MCF 10A (cell line): ENCODE measurements around the gene TOB2. TPM values are rescaled to one million over a fixed set of nuclear protein-coding genes. Genes with fewer than 3 reads are reported as not detected.

Source experiments
- BruUV-seq: library from RNA; stranded (reverse); fragments of 400-500 nt; replicated peaks from 2 replicates; lab custom pipeline; 2021; lab: Mats Ljungman, UMichigan
- CTCF ChIA-PET: fragments of 300-600 bp; sonication (Branson Sonifier 250); formaldehyde crosslinking; extraction: SDS; loops from one replicate; lab custom pipeline; 2021; ENCODE audit warnings: antibody characterized with exemption, inconsistent platforms; lab: Yijun Ruan, JAX
- POLR2A ChIA-PET: fragments of 300-600, 350-650 bp; sonication (Branson Sonifier 250); formaldehyde crosslinking; extraction: SDS; loops from one replicate; lab custom pipeline; 2020; ENCODE audit warnings: antibody characterized with exemption, inconsistent platforms; lab: Yijun Ruan, JAX
- DNase-seq: peaks from one replicate; pipeline ENCODE4 v3.0.0-alpha.2; 2018; ENCODE audit not compliant: unreplicated experiment
- H3K27ac Mint-ChIP-seq: one replicate; pipeline ENCODE4 v1.8.0; 2022; ENCODE audit warnings: mild to moderate bottlenecking, low read depth, mixed read lengths; ENCODE audit not compliant: unreplicated experiment
- H3K27me3 Mint-ChIP-seq: one replicate; pipeline ENCODE4 v1.8.0; 2022; ENCODE audit warnings: mixed read lengths; ENCODE audit not compliant: insufficient read depth, unreplicated experiment
- H3K36me3 Mint-ChIP-seq: one replicate; pipeline ENCODE4 v1.8.0; 2022; ENCODE audit warnings: mild to moderate bottlenecking, moderate library complexity, mixed read lengths; ENCODE audit not compliant: insufficient read depth, unreplicated experiment
- H3K4me1 Mint-ChIP-seq: one replicate; pipeline ENCODE4 v1.8.0; 2022; ENCODE audit warnings: mixed read lengths; ENCODE audit not compliant: insufficient read depth, unreplicated experiment
- H3K4me3 Mint-ChIP-seq: one replicate; pipeline ENCODE4 v1.8.0; 2022; ENCODE audit warnings: mild to moderate bottlenecking, moderate library complexity, mixed read lengths; ENCODE audit not compliant: unreplicated experiment
- H3K9me3 Mint-ChIP-seq: one replicate; pipeline ENCODE4 v1.8.0; 2022; ENCODE audit warnings: mixed read lengths; ENCODE audit not compliant: unreplicated experiment
- intact Hi-C: fragments of 100-400 bp; cut with micrococcal nuclease; formaldehyde crosslinking; loops from 2 replicates; pipeline ENCODE4 v1.14.1; 2022
- total RNA-seq: library from RNA; stranded (reverse); gene quantifications from 2 replicates; pipeline ENCODE4 v1.2.3, GENCODE V29; 2022
- TF ChIP-seq, protein P1 (sequence below): fragments of 200-600 bp; IDR thresholded peaks from one replicate; pipeline ENCODE4 v1.8.0; 2022; ENCODE audit warnings: antibody characterized with exemption, mild to moderate bottlenecking; ENCODE audit not compliant: unreplicated experiment

TOB2 gene
- total RNA-seq, 1 experiment from 2014 or later: 25.4 TPM

DNA sequence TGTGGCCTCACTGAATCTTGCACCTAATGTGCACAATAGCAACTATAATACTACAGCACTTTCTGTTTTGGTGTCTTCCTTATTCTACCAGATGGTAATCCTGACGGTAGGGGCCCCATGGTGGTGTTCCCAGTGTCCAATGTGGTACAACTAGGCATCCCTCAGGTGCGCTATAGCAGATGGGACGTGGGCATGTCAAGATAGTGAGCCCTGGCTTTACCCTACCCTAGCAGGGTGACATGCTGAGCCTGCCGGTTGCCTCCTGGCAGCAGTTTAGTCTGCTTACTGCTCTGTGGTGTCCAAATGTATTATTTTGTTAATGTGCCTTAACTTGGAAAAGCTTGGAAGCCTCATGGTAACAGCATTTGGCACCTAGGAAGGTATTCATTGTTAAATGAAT lies 41.5 kb upstream of the TOB2 start:
- TF ChIP-seq, protein P1, sequence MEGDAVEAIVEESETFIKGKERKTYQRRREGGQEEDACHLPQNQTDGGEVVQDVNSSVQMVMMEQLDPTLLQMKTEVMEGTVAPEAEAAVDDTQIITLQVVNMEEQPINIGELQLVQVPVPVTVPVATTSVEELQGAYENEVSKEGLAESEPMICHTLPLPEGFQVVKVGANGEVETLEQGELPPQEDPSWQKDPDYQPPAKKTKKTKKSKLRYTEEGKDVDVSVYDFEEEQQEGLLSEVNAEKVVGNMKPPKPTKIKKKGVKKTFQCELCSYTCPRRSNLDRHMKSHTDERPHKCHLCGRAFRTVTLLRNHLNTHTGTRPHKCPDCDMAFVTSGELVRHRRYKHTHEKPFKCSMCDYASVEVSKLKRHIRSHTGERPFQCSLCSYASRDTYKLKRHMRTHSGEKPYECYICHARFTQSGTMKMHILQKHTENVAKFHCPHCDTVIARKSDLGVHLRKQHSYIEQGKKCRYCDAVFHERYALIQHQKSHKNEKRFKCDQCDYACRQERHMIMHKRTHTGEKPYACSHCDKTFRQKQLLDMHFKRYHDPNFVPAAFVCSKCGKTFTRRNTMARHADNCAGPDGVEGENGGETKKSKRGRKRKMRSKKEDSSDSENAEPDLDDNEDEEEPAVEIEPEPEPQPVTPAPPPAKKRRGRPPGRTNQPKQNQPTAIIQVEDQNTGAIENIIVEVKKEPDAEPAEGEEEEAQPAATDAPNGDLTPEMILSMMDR: no peak
- no peak for DNase-seq
- Mint-ChIP-seq H3K27me3 (no peaks in the 10 kb centered on the region), H3K36me3 (peaks cover 15% of the 10 kb centered on the region), H3K27ac (no peak overlapping the region), H3K4me3 (no peak overlapping the region), H3K9me3 (no peaks in the 10 kb centered on the region), H3K4me1 (peaks cover 22% of the 10 kb centered on the region)
- BruUV-seq: no TSS peak
- POLR2A ChIA-PET: interaction anchor here (1.0 to 1.2 kb wide), 2 partner anchors 13 to 19 kb away, joined by 3 to 7 read pairs; partner anchors contain the start of genes ACO2 and PHF5A
- intact Hi-C loops: no loop called here
- CTCF ChIA-PET: interaction anchor here (1.0 to 1.9 kb wide), 3 partner anchors 30 to 85 kb away, joined by 3 to 7 read pairs (median 5); no protein-coding TSS in a partner anchor

DNA sequence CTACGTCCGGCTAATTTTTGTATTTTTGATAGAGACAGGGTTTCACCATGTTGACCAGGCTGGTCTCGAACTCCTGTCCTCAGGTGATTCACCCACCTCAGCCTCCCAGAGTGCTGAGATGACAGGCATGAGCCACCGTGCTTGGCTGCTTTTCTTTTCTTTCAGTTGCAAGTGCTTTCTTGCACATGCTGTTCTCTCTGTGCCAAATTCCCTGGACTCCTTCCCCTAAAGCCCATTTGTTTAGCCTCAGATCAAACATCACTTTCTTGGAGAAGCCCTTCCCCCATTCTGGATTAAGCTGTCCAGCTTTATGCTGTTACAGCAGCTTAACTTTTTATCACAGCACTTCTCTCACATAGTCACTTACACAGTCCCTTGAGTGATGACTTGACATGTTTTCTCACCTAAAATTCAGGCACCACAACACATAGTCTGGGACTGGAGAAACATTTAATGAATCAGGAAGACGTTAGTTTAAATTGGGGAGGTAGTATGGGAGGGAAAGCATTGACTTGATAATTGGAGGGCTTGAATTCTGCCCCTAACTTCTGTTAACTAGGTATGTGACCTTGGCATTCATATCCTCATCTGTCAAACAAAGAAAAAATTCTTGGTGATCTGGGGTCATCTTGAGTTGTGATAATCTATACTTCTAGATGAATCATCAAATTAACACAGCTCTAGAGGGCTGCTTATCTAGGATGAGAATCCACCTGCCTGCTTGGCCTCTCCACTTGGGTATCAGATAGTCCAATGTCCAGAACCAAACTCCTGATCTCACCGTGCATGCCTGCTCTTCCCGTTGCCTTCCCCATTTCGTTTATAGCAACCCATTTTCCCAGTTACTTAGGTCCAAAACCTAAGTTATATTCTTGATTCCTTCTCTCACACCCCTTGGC lies 40.7 kb upstream of the TOB2 start:
- no peak overlapping the region for H3K27ac Mint-ChIP-seq
- intact Hi-C loops: no loop called here
- TF ChIP-seq, protein P1: no peak
- CTCF ChIA-PET: interaction anchor here (0.6 to 1.9 kb wide), 3 partner anchors 30 to 84 kb away, joined by 3 to 7 read pairs (median 3); no protein-coding TSS in a partner anchor
- no peaks in the 10 kb centered on the region for H3K27me3 Mint-ChIP-seq
- no peak for DNase-seq
- POLR2A ChIA-PET: interaction anchor here (1.0 to 1.2 kb wide), 2 partner anchors 18 to 40 kb away, joined by 4 to 7 read pairs; partner anchors contain the start of genes ACO2, PHF5A and TOB2
- H3K4me3 Mint-ChIP-seq: no peak overlapping the region
- H3K4me1 Mint-ChIP-seq: peaks cover 22% of the 10 kb centered on the region
- H3K9me3 Mint-ChIP-seq: no peaks in the 10 kb centered on the region
- peaks cover 19% of the 10 kb centered on the region for H3K36me3 Mint-ChIP-seq
- no TSS peak for BruUV-seq

DNA sequence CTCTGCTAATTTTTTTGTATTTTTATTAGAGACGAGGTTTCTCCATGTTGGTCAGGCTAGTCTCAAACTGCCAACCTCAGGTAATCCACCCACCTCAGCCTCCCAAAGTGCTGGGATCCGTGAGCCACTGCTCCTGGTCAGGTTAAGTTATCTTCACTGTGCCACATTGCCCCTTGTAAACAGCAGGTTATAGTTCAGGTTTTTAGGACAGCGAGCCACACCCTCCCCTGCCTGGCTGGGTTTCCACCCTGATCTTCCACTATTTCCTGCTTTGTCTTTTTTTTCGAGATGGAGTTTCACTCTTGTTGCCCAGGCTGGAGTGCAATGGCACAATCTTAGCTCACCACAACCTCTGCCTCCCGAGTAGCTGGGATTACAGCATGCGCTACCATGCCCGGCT lies 38.4 kb upstream of the TOB2 start:
- no peaks in the 10 kb centered on the region for H3K27me3 Mint-ChIP-seq
- no peak for DNase-seq
- ChIA-PET CTCF (interaction anchor here (0.7 kb wide), 1 partner anchor 18 kb away, joined by 3 read pairs; no protein-coding TSS in a partner anchor), POLR2A (interaction anchor here (1.0 kb wide), 1 partner anchor 37 kb away, joined by 4 read pairs; no protein-coding TSS in a partner anchor)
- TF ChIP-seq, protein P1: no peak
- H3K36me3 Mint-ChIP-seq: peaks cover 19% of the 10 kb centered on the region
- H3K27ac Mint-ChIP-seq: no peak overlapping the region
- peaks cover 40% of the 10 kb centered on the region for H3K4me1 Mint-ChIP-seq
- no TSS peak for BruUV-seq
- no peaks in the 10 kb centered on the region for H3K9me3 Mint-ChIP-seq
- no peak overlapping the region for H3K4me3 Mint-ChIP-seq
- intact Hi-C loops: no loop called here
